GF-D8 (cell line): Measurements from ENCODE around the gene APBB2.

Experiments used
- DNase-seq: peaks from one replicate; lab custom pipeline; 2025; lab: John Stamatoyannopoulos, UW

The APBB2 gene

DNA sequence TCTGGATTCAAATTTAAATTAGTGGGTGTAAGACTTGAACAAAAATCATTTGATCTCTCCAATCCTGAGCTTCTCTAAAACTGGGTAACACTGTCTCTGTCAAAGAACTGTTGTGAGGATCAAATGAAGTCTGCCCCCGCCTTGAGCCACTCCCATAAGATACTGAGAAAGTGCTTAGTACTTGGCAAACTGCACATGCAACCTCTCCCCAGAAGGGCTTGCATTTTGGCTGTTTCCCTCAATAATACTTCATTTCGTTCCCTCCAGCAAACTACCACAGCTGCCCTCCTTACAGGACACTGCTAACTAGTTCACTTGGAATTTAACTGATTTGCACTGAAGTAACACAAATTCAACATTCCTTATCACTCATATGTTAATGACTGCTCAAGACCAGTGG lies 79.8 kb downstream of the APBB2 start:
- DNase-seq: no peak

DNA sequence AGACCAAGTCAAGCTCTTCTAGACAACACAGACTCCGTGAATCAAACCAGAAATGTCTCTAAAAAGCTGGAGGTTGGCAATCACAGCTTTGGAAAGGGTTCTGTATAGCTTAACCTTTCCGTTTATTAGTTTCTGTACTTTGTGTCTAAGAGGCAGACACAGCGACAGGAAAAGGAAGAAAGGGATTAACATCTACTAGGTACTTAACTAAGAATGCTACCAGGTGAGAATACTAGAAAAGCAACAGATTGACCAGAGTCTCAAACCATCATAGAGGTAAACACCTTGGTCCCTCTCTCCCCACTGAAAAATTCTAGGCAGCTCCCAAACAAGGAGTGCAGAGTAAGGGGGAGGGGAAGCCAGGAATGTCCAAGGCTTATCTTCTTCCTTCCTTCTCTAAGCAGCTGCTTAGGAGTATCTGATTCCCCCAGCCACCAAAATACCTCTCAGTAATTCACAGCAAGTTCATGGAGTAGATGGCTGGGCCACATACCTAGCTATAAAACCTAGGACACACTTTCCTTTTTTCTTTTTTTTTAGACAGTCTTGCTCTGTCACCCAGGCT lies 80.8 kb downstream of the APBB2 start:
- no peak for DNase-seq

DNA sequence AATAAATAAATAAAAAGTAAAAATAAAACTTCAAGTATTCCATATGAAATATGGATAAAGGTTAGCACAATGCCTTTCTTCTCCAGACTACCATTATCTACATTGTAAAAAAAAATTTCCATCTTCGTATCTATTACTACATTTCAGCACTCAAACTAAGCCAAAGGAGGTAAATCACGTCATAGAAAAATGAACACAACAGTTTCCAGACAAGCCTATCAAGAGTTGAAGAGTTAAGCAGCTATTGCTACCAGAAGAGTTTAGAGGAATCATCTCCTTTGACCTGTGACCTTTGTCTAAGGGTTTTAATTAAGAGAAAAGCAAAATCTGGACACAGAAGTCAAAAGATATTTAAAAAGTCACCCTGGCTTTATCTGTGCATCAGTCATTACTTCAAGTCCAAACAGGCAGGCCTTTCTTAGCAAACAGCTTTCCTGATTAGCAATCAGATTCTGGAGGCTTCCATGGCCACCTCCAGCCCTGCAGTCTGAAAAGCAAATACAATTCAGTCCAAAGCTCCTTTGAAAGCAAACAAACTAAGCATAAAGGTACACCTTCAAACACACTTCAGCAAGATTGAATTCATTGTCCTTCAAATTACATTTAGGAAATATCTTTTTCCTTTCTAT lies 82.2 kb downstream of the APBB2 start:
- DNase-seq: no peak

DNA sequence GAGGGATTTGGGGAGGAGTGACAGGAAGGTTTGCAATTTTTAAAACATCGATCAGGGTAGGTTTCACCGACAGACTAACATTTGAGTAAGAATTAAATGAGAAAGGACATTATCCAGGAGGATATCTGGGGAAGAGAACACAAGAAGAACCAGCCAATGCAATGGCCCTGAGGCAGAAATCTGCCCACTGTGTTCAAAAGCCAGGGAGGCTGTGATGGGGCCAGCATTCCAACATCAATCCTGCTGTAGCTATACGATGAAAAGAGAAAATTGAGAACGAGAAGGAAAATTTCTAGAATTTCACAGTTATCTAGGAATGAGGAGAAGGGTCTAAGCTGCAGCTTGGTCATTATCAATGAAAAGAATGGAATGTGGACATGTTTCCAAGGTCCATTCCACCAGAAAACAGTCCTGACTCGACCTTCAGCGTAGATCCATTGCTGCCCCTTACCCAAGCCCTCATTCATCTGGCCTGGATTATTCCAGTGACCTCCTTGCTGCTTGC lies 84.4 kb downstream of the APBB2 start:
- DNase-seq: no peak

DNA sequence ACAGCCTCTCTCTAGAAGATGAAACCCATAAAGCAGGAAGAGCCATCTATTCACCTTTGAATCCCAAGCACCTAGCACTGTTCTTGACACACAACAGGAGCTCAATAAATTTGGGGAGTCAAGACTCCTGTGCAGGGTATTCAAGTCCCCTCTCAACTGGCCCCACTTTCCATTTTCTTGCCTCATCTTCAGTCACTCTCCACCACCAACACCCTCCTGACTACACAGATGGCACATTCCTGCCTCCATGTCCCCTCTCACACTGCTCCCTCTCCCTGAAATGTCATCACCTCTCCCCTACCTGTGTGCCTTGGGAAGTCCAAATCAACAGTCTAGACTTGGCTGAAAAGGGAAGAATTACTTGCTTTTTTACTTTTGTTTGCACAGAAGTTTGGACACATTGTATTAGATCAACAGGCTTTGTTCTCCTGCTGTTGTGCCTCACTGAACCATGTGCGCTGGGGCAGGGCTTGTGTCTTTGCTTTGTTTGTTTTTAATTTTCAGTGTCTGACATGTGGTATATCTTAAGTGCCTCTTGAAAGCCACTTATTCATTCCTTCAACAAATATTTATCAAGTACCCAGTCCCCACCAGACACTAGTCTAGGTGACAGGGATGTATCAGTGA lies 85.1 kb downstream of the APBB2 start:
- DNase-seq: no peak

DNA sequence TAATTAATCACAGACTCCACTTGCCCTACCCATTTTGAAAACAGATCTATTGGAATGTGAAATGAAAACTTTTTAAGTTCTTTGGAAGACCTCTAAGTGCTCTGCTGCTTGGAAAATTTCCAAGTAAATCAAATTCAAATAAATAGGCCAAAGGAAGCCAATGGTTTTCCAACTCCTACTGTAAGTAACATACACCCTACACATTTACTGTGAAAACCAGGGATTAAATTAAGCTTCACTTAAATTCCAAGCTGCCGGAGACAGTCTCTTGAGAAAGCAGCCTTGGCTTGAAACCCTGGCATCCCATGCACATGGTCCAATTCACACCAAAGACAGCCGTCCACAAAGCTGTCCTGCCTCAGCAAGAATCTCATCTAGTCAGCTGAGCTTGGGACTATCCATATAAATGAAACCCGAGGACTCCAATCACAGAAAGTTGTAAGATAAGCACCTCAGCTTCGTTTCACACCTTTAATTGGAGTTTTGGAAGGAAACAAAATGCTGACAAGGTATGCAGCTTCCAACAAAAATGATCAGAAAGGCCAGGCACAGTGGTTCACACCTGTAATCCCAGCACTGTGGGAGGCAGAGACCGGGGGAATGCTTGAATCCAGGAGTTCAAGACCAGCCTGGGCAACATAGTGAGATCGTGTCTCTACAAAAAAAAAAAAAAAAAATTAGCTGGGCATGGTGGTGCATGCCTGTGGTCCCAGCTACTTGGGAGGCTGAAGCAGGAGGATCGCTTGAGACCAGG lies 88.6 kb downstream of the APBB2 start:
- DNase-seq: no peak

DNA sequence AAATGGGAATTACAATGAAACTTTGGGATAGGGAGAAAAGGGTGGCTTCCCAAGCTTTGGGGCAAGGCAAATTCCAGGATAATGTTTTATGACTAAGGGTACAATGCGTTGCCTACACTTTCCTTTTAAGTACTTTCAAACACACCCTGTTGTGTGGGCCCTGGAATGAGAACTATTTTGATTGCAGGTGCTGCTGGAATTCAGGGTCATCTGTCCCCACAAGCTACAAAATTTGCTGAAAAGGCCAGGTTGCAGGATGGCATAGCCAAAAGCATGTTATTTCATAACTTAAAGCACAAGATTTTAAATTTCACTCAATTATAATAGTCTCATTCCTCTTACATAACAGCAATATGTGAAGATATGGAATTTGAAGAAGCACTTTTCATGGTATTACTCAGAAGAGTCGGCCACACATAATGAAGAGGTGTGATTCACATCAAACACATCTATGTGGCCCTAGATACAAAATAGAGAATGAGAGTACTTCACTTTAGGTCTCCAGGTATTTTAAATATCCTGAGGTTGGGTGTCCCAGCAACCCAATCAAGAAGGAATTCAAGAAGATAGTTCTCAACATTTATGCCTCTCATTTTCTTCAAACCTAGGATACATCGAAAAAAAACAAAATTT lies 89.3 kb downstream of the APBB2 start:
- DNase-seq: no peak

DNA sequence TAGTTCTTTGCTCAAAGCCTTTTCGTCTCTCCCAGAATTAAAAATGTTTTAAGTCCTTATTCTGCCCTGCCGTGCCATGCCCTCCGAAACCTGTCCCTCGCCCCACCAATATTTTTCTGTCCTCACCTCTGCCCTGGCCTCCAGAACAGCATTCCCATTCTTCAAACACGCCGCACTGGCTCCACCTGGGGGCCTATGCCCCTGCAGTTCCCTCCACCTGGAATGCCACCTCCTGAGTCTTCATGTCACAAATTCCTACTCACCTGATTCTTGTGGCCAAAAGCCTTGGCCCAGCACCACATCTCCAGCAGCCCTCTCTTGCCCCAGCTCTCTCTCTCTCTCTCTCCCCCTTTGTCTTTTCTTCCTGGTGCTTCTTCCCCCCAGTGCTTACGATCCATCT lies 91.6 kb downstream of the APBB2 start:
- no peak for DNase-seq

DNA sequence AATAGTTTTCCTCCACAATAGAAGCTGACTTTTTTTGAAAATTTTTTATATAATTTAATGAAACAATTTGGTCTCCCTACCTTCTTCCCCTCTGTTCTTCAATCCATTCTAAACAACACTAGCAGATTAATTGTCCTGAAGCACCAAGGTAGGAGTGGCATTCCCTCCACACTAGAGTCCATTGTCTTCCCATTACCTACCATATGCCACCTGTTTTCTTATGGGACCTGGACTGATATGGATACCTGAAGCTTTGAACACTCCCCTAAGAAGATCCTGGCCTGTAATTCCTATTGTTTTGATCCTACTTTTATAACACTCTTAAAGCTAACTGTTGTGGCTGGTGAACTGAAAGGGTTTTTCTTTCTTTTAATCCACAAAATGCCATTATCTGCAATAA lies 92.0 kb downstream of the APBB2 start:
- DNase-seq: no peak

DNA sequence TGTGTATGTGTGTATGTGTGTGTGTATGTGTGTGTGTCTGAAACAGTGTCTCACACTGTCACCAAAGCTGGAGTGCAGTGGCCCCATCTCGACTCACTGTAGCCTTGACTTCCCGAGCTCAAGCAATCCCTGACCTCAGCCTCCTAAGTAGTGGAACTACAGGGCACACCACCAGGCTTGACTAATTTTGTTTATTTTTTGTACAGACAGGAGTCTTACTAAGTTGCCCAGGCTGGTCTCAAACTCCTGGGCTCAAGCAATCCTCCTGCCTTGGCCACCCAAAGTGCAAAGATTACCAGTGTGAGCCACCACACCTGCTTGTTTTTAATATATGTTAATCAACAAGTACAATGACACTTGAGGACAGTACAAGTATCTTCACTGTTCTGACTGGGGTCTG lies 92.4 kb downstream of the APBB2 start:
- DNase-seq: no peak

DNA sequence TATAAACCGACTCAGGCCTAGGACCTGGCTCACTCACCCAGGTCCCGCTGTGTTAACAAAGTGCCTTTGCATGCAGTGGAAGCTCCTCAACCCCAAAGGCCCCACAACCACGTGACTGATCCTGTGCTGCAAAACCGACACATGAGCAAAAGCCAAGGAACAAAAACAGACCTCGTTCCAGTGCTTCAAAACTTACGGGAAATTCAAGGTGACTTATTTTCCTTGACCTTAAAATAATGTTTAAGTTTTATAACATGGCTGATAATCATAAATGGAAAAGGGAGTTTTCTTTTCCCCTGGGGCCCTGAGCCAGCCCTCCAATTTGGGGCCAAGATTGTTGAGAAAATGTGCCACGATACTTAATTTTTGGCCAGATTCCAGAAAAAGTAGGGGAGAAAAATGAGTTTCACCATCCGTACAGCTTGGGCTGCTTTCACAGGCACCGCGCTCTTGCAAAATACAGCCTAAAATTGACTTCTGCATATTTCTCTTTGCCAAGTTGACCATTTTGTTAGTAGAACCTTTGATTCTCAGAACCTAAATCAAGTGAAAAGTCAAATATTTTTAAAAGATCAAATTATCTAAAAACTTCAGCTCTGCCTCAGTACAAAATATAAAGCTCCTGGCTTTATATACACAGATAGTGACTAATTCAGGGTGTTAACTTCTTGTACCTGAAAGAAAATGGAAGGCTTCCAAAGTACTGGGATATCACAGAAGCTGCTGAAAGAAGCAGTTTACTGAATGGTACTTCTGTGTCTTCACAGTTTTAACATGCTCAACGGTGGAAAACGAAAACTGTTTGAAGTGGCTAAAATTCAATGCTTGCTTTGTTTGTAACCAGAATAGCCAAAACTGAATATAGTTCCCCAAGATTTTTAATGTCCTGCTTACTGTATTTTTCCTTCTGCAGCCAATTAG lies 93.8 kb downstream of the APBB2 start:
- DNase-seq: no peak

DNA sequence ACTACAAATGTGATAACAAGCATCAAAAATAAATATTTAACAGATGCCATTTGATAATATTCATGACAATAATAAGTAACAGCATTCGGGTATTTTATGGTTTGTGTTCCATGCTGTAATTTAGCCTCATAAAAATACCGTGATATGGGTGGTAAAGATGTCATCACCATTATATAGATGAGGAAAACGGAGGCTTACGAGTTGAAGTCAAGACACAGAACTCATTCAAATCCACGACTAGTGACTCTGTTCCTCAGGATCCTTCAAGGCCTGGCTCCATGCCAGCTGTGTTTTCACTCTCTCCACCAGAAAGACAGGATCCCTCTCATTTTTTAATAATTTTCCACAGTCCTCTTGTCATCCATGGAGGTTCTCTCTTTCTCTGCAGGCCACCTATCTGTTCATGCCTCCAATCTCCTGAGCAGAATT lies 94.5 kb downstream of the APBB2 start:
- no peak for DNase-seq

DNA sequence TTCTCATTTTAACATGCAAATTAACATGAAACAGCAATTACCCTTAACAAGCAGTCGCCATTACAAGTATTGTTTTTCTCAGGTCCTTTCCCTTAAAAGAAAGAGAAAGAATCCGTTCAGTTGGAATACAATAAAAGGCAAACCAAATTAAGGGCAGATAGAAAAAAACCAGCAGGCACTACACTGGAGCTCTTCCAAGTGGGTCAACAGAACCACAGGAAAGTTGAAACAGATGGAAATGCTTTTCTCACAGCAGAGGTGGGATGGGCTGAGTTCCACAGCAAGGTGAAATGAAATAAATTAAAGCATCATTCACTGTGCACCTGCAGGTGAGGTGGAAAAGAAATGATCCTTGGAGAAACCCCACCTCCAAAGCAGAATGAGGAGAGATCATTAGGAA lies 102.6 kb downstream of the APBB2 start:
- DNase-seq: no peak

DNA sequence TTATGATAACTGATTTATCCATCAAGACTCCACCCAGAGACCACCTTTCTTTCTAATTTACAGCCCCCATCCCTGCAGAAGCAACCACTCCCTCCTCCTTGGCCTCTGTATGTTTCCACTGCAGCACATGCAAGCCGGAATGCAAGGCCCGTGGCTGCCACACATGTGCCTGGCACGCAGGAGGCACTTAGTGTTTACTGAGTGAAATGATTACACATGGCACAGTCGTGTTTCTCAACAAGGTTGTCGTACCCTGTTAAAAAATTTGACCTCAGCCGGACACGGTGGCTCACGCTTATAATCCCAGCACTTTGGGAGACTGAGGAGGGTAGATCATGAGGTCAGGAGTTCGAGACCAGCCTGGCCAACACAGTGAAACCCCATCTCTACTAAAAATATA lies 104.3 kb downstream of the APBB2 start:
- no peak for DNase-seq

DNA sequence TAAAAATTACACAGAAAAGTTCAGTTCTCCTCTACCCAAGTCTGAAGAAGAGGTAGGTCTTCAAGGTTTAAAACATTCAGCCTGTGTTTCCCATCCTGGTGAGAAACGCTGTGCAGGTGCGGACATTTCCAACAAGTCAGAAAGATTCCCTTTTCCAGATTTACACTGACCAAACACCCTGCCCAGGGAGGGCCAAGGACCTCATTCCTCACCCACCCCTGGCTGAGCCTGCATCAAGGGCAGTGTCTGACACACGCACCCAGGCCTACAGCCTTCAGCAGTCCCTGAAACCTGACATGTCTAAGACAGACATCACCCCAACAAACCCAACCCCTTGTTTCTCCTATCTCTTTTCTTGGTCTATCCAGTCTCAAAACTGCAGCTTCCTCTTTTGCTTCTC lies 105.9 kb downstream of the APBB2 start:
- no peak for DNase-seq

DNA sequence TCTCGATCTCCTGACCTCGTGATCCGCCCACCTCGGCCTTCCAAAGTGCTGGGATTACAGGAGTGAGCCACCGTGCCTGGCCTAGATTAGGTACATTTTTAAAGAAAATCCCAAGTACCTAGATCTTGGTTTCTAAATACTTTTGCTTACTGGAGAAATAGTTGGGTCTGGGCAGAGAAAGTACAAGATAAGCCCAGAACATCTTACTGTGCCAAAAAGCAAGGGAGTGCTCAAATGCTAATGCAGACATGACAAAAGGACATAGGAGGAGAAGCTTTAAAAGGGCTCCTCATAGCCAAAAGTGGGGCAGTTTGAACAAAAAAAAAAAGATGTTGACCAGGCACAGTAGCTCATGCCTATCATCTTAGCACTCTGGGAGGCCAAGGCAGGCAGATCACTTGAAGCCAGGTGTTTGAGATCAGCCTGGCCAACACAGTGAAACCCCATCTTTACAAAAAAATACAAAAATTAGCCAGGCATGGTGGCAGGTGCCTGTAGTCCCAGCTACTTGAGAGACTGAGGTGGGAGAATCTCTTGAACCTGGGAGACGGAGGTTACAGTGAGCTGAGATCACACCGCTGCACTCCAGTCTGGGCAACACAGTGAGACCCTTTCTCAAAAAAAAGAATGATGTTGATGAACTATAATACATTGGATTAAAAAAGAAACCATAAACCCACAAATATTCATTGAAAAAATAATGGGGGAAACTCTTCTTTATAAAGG lies 107.5 kb downstream of the APBB2 start:
- no peak for DNase-seq

DNA sequence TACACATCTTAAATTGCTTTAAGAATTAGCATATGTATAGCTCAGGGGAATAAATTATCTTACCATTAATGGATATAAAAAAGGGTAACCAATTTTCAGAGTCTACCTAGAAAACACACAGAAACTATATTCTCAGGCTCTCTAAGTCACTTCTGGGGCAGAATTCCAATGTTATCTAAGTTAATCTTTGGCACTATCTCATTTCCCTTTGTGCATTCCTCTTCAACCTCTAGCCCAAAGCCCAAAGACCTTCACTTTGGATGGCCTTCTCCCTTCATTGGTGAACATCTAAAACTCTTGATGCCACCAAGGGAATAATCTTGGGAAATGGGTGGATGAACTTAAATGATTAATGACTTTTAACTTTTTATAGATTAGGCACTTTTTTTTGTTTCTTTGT lies 108.3 kb downstream of the APBB2 start:
- no peak for DNase-seq

DNA sequence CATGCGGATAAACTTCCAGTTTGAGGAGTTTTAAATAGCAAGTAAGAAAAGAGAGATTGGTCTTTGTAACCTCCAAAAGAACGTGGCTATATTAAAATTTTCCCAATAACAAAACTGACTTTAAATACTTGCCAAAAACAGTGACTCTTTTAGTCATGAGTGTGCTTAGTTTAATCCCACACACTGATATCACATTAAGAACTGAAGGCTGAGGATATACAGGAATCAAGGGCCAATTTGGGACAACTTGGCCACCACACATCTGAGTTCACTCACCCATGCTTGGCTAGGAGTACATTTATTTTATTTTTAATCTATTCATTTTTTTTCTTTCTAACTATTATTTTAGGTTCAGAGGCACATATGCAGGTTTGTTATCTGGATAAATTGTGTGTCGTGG lies 110.2 kb downstream of the APBB2 start:
- no peak for DNase-seq

DNA sequence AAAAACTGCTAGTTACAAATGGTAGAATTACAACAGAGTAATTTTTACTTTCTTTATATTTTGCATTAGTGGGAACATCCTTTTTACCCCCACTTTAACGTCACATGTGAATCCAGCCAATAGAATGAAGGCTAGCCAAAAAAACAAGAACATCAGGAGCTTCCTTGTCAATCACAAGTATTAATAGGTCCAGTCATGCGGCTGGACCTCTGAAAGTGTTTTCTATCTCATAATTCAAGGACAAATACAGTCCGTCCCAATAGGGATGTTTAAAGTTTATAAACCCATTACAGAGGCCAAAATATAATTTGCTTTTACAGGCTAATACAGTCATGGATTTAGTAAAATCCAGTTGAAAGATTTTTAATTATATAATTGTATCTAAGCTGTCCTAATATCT lies 110.7 kb downstream of the APBB2 start:
- no peak for DNase-seq

DNA sequence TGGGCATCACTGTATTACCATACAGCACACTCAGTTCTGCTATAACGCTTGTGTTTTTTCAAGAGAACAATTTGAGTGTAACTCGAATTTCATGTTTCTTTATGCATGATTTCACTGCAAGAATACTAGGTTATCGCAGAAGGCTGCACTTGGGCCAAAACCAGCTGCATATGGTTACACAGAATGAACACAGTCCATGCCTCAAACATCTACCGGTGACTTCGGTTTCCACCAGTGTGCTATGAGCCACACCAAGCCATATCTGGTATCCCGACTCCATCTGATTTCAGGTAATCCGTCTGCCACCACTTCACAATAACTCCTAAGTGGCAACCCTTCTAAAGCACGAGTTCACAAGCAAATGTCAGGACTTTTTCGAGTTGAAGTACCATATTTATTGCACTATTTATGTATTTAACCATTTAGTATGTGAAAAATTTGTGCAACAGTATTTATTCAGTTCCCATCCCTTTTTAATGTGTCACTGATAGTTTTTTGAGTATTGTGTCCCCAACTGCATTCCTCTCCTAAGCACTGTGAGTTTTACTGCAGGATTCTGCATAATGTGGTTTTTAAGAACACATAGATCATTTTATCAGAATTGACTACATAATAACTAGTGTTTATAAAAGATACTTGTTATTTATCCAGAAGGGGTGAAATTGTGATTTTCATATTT lies 111.8 kb downstream of the APBB2 start:
- DNase-seq: no peak
